Measurements from ENCODE around the gene YY1AP1.
"Not testable (repeated sequence)": the region's sequence is repeated elsewhere in the genome, so short reads cannot be mapped to it uniquely, and the experiment has no call there.

The YY1AP1 gene

DNA sequence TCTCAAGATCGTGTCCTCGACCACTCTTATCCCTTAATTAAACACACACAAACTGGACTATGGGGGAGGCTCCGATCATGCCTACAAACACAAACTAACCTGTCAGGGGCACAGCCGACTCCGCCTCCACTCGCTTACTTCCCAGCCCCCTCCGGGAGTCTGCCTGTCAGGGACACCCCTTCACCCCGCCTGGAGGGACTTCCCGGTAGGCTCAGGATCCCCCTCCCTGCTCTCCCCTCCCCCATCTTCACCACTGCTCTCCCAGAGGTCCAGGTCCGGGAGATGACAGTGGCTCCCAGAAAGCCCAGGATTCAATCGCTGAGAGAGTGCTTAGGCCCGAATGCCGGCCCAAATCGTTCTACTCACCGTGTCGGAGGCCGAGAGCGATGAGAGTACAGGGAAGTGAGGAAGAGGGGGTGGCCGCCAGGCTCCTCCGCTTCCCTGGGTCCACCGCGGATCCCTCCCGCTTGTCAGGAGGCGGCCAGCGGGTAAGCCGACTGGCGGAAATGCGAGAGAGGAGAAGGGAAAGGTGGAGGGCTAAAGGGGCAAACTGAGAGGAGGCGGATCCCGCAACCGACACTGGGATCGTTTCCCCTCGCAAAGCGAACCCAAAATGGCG is 760 bp downstream of the YY1AP1 start:
- Histone ChIP-seq H3K4me3 (replicated peaks; ENCODE audit: insufficient read depth, low read length) (peak overlapping the region; percentile 85), H3K27ac (replicated peaks) (peak overlapping the region; percentile 100)
- not testable (repeated sequence) for H3K27me3 ChIP-seq (ENCODE audit: insufficient read depth, poor library complexity, severe bottlenecking); DNase-seq (ENCODE audit: low read depth in 1 of 2, low spot score in 1 of 2)
- peak; percentile 42; the same call in 1 of the 2 replicates for TF ChIP-seq SPI1 (IDR thresholded peaks at IDR 0.05; ENCODE audit: borderline replicate concordance, low read depth)

DNA sequence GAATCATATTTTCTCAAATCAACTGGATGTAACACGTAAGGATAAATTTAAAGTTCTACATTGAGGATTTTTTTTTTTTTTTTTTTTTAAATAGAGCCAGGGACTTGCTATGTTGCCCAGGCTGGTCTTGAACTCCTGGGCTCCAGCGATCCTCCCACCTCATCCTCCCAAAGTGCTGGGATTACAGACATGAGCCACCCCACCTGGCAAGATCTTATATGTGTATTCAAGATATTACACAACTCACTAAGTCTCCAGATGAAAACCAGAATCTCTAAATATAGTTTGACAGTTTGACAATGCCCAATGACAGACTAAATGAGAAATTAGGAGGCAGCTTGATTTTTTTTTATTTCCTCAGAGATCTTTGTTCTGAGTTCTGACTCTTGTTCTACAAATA is 6.8 kb downstream of the YY1AP1 start:
- no peak for DNase-seq (ENCODE audit: low read depth in 1 of 2, low spot score in 1 of 2)
- no peak overlapping the region for H3K4me3 ChIP-seq (replicated peaks; ENCODE audit: insufficient read depth, low read length)
- H3K27me3 ChIP-seq (ENCODE audit: insufficient read depth, poor library complexity, severe bottlenecking) = no peaks in the 10 kb centered on the region
- no peak for TF ChIP-seq SPI1 (IDR thresholded peaks at IDR 0.05; ENCODE audit: borderline replicate concordance, low read depth)
- TF ChIP-seq POLR2AphosphoS5 (IDR thresholded peaks at IDR 0.05; ENCODE audit: low read depth) = no peak
- no peak for TF ChIP-seq GABPA (IDR thresholded peaks at IDR 0.05; ENCODE audit: low read depth)
- H3K27ac ChIP-seq (replicated peaks) = no peak overlapping the region

DNA sequence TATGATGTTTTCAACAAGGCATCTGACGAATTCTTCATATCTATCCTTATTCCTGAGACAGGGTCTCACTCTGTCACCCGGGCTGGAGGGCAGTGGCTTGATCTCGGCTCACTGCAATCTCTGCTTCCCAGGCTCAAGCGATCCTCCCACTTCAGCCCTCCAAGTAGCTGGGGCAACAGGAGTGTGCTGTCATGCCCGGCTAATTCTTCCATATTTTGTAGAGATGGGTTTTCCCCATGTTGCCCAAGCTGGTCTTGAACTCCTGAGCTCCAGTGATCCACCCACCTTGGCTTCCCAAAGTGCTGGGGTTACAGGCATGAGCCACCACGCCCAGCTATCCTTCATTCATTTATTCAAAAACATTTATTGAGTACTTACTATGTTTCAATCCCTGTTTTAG is 8.0 kb downstream of the YY1AP1 start:
- Histone ChIP-seq H3K27ac (replicated peaks) (no peak overlapping the region), H3K4me3 (replicated peaks; ENCODE audit: insufficient read depth, low read length) (no peak overlapping the region), H3K27me3 (ENCODE audit: insufficient read depth, poor library complexity, severe bottlenecking) (no peaks in the 10 kb centered on the region)
- DNase-seq (ENCODE audit: low read depth in 1 of 2, low spot score in 1 of 2) = no peak
- TF ChIP-seq, protein P1, sequence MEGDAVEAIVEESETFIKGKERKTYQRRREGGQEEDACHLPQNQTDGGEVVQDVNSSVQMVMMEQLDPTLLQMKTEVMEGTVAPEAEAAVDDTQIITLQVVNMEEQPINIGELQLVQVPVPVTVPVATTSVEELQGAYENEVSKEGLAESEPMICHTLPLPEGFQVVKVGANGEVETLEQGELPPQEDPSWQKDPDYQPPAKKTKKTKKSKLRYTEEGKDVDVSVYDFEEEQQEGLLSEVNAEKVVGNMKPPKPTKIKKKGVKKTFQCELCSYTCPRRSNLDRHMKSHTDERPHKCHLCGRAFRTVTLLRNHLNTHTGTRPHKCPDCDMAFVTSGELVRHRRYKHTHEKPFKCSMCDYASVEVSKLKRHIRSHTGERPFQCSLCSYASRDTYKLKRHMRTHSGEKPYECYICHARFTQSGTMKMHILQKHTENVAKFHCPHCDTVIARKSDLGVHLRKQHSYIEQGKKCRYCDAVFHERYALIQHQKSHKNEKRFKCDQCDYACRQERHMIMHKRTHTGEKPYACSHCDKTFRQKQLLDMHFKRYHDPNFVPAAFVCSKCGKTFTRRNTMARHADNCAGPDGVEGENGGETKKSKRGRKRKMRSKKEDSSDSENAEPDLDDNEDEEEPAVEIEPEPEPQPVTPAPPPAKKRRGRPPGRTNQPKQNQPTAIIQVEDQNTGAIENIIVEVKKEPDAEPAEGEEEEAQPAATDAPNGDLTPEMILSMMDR (IDR thresholded peaks at IDR 0.05; ENCODE audit: insufficient read depth, low read length) = no peak
- no peak for TF ChIP-seq POLR2AphosphoS5 (IDR thresholded peaks at IDR 0.05; ENCODE audit: low read depth)
- TF ChIP-seq, protein P2, sequence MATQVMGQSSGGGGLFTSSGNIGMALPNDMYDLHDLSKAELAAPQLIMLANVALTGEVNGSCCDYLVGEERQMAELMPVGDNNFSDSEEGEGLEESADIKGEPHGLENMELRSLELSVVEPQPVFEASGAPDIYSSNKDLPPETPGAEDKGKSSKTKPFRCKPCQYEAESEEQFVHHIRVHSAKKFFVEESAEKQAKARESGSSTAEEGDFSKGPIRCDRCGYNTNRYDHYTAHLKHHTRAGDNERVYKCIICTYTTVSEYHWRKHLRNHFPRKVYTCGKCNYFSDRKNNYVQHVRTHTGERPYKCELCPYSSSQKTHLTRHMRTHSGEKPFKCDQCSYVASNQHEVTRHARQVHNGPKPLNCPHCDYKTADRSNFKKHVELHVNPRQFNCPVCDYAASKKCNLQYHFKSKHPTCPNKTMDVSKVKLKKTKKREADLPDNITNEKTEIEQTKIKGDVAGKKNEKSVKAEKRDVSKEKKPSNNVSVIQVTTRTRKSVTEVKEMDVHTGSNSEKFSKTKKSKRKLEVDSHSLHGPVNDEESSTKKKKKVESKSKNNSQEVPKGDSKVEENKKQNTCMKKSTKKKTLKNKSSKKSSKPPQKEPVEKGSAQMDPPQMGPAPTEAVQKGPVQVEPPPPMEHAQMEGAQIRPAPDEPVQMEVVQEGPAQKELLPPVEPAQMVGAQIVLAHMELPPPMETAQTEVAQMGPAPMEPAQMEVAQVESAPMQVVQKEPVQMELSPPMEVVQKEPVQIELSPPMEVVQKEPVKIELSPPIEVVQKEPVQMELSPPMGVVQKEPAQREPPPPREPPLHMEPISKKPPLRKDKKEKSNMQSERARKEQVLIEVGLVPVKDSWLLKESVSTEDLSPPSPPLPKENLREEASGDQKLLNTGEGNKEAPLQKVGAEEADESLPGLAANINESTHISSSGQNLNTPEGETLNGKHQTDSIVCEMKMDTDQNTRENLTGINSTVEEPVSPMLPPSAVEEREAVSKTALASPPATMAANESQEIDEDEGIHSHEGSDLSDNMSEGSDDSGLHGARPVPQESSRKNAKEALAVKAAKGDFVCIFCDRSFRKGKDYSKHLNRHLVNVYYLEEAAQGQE (IDR thresholded peaks at IDR 0.05; ENCODE audit: insufficient replicate concordance, low read depth) = no peak
- TF ChIP-seq GABPA (IDR thresholded peaks at IDR 0.05; ENCODE audit: low read depth) = no peak
- no peak for TF ChIP-seq SPI1 (IDR thresholded peaks at IDR 0.05; ENCODE audit: borderline replicate concordance, low read depth)

DNA sequence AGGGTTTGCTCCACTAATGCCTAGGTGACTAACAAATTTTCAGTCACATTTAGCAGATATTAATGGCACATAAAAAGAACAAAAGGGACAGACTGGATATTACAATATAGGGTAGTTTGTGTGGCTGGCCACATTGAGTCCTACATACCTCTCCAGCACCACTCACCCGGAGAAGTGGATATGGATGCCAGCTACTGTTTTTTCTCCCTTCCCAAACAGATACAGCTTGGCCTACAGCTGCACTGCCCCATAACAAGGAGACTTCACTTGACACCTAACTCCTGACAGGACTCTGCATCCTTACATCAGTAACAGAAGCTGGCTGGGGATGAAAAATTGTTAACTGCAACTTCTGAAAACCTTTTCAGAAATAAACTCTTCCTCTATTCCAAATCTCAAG is 9.6 kb downstream of the YY1AP1 start:
- not testable (repeated sequence) for H3K27ac ChIP-seq (replicated peaks); H3K27me3 ChIP-seq (ENCODE audit: insufficient read depth, poor library complexity, severe bottlenecking); H3K4me3 ChIP-seq (replicated peaks; ENCODE audit: insufficient read depth, low read length); DNase-seq (ENCODE audit: low read depth in 1 of 2, low spot score in 1 of 2)

DNA sequence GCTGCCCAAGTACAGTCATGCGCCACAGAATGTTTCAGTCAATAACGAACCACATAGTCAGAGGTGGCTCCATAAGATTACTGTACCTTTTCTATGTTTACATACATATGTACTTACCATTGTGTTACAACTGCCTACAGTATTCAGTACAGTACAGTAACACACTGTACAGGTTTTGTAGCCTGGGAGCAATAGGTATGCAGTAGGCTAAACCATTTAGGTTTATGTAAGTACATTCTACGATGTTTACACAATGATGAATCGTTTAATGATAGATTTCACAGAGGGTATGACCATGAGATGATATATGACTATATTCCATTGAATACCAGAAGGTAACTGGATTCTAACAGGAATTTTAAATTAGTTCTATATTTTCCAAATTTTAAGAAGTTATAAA is 10.5 kb downstream of the YY1AP1 start:
- no peak for DNase-seq (ENCODE audit: low read depth in 1 of 2, low spot score in 1 of 2)
- no peaks in the 10 kb centered on the region for H3K27me3 ChIP-seq (ENCODE audit: insufficient read depth, poor library complexity, severe bottlenecking)
- H3K27ac ChIP-seq (replicated peaks) = no peak overlapping the region
- no peak overlapping the region for H3K4me3 ChIP-seq (replicated peaks; ENCODE audit: insufficient read depth, low read length)
- TF ChIP-seq SPI1 (IDR thresholded peaks at IDR 0.05; ENCODE audit: borderline replicate concordance, low read depth) (no peak), GABPA (IDR thresholded peaks at IDR 0.05; ENCODE audit: low read depth) (no peak)

DNA sequence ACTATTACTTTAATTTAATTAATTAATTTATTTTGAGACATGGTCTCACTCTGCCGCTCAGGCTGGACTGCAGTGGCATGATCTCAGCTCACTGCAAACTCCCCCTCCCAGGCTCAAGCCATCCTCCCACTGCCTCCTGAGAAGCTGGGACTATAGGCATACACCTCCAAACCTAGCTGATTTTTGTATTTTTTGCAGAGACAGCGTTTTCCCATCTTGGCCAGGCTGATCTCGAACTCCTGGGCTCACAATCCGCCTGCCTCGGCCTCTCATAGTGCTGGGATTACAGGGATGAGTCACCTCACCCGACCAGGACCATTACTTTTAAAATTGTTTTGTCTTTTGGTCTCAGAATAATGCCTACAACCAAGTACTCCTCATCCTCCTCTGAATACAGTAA is 15.6 kb downstream of the YY1AP1 start:
- TF ChIP-seq GABPA (IDR thresholded peaks at IDR 0.05; ENCODE audit: low read depth) = no peak
- TF ChIP-seq, protein P2 (IDR thresholded peaks at IDR 0.05; ENCODE audit: insufficient replicate concordance, low read depth) = no peak
- TF ChIP-seq POLR2AphosphoS5 (IDR thresholded peaks at IDR 0.05; ENCODE audit: low read depth) = no peak
- TF ChIP-seq, protein P1 (IDR thresholded peaks at IDR 0.05; ENCODE audit: insufficient read depth, low read length) = no peak
- no peak for TF ChIP-seq SPI1 (IDR thresholded peaks at IDR 0.05; ENCODE audit: borderline replicate concordance, low read depth)
- H3K27me3 ChIP-seq (ENCODE audit: insufficient read depth, poor library complexity, severe bottlenecking) = no peaks in the 10 kb centered on the region
- DNase-seq (ENCODE audit: low read depth in 1 of 2, low spot score in 1 of 2) = no peak
- H3K27ac ChIP-seq (replicated peaks) = no peak overlapping the region
- no peak overlapping the region for H3K4me3 ChIP-seq (replicated peaks; ENCODE audit: insufficient read depth, low read length)

Measured in HL-60 (cell line).